GM12872 (cell line): ENCODE results near the gene ST7.

Experiments used
- TF ChIP-seq, protein P1 (sequence below): IDR thresholded peaks from 3 replicates; pipeline ENCODE4 v1.5.1; 2011; ENCODE audit warnings: low read depth, mild to moderate bottlenecking, low read length, moderate library complexity; ENCODE audit not compliant: insufficient read depth

ST7 gene

DNA sequence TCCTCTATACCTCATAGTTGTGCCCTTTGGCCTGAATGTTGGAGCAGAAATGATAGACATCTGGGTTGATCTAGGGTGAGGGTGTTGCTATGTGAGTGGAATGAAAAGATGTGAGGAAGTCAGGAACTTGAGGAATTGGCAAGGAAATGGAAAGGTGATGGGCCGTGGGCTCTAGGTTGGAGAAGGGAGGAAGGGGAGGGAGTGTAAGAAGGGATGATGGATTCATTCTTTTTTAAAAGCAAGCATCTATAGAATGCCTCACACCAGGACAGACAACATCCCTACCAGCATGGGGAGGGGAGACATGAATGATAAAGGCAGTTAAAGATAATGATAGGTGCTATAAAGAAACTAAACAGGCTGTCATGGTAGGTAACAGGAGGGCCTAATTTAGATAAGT lies 201.4 kb downstream of the ST7 start:
- TF ChIP-seq, protein P1, sequence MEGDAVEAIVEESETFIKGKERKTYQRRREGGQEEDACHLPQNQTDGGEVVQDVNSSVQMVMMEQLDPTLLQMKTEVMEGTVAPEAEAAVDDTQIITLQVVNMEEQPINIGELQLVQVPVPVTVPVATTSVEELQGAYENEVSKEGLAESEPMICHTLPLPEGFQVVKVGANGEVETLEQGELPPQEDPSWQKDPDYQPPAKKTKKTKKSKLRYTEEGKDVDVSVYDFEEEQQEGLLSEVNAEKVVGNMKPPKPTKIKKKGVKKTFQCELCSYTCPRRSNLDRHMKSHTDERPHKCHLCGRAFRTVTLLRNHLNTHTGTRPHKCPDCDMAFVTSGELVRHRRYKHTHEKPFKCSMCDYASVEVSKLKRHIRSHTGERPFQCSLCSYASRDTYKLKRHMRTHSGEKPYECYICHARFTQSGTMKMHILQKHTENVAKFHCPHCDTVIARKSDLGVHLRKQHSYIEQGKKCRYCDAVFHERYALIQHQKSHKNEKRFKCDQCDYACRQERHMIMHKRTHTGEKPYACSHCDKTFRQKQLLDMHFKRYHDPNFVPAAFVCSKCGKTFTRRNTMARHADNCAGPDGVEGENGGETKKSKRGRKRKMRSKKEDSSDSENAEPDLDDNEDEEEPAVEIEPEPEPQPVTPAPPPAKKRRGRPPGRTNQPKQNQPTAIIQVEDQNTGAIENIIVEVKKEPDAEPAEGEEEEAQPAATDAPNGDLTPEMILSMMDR, result no peak

DNA sequence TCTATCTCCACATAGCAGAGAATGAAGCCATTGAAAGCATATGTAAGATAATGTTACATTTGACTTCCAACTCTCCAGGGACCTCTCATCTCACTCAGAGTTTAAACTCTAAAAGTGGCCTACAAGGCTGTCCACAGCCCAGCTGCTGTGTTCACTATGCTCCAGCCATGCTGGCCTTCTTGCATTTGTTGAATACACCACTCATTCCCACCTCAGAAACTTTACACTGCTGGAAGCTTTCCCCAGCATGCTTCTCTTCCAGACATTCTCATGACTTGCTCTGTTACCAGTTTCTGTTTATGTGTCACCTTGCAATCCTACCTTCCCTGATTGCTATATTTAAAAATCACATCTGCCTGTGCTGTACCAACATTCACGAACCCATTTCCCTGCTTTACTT lies 202.4 kb downstream of the ST7 start:
- TF ChIP-seq, protein P1, result no peak

DNA sequence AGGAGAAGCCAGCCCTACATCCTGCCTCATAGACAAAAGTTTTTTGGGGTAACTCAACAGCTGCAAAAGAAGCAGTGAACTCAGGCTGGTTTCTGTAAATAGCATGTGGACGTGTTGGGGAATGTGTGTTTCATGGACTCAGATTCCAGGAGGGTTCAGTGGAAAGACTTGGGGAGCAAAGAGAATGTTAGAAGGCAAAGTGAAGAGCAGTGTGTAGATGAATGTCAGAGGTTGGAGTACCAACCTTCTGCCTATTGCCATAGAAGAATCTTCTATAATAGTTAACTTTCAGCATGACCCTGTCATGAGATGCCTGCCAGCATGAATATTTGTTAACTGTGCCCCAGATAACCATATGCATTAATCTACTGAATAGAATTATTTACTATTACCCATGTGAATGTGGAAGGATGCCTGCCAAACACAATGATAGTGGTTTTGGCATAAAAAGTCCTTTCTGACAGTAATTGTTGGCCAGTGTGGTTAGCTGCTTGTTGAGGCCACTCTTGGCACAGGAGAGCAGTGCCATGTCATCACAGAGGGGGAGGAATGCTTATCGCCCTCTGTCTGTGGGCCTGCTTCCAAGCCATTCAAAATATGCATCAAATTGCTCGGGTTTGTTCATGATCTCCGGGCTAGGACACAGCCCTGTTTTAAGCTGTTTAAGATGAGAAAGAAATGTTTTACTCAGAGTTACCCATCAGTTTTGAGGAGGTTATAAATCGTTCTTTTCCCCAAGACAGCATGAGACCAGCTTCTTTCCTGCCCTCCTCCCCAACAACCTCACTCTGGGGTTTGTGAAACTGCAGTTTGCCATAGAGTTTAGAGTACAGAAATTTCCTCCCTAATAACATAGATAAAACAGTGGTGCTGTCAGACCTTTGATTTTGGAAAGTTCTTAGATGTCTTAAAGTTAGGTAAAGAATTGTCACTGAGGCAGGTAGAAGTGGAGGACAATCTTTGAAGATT lies 204.2 kb downstream of the ST7 start:
- TF ChIP-seq, protein P1, result no peak

DNA sequence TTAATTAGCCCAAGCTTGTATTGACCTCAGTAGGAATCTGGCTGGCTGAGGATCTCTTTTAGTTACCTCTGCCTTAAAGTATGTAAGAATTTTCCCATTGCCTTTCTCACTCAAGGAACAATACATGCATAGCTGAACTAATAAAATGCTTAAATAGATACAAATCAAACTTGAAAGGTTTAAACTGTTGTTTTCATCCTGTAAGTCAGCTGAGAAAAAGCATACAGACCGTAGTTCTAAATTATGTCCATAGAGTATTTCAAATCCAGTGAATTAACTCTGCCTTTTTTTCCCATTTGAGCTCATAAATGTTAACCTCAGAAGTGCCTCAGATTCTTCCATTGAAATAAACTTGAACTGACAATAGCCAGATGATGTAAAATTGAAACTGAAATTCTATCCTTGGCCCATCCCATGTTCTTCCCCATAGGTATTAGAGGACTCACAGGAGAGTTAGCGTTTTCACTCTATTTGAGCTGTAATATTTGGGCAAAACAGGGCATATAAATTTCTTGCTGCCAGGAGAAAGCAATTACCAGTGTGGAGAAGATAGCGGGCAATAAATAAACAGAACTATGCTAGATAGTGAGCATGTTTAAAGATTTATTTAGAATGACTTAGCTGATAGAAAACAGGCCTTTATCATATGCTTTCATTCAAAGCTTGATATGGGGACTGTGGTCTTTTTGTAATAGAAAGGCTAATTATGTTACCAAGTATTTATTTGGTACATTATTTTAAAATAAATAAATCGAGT lies 205.8 kb downstream of the ST7 start:
- TF ChIP-seq, protein P1, result no peak

DNA sequence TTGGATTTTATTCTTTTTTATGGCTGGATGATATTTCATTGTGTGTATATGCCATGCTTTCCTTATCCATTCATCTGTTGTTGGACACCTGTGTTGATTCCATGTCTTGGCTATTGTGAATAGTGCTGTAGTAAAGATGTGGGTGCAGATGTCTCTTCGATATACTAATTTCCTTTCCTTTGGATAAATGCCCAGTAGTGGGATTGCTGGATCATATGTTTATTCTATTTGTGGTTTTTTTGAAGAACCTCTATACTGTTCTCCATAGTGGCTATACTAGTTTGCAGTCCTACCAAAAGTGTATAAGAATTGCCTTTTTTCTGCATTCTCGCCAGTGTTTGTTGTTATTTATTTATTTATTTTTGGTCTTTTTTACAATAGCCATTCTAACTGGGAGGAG lies 209.8 kb downstream of the ST7 start:
- TF ChIP-seq, protein P1, result no peak

DNA sequence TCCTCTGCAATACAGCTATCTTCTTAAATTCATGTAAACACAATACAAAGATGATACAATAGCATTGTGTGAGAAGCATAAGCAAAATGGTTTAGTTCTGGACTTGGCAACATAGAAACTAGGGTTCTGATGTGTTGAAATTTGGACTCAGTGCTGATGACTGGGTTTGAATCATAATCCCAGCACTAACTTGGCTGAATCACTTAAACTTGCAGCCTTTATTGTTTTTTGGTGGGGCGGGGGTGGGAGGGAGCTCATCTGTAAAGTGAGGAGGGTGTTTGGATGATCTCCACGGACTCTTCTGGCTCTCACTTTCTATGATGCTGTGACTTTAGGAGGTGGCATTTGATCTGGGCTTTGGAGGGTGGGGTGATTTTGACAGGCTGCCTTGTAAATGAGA lies 211.3 kb downstream of the ST7 start:
- TF ChIP-seq, protein P1, result no peak

DNA sequence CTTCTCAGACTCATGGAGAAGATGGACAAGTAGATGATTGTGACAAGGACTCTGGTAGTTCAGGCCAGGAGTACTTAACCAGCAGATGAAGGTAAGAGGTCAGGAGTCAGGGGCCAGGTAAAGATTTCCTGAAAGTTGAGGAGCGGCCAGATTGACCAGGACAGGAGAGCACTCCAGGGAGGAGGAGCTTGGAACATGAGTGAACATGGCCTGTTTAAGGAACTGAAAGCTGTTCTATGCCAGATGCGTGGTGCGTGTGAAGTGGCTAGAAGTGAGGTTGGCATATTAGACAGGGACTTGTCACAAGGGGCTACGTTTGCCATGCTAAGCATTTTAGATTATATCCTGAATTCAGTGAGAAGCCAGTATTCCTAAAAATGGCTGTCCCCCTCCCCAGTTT lies 212.4 kb downstream of the ST7 start:
- TF ChIP-seq, protein P1, result no peak
